Esophagus squamous epithelium (tissue), 4 donors: Measurements from ENCODE around the gene PRDM11.

Experiments used
- CTCF ChIP-seq, 6 experiments: fragments of 450-650 bp in 4 of 6; fragments of 200-600 bp in 2 of 6; sonication (generic) in 2 of 6; IDR thresholded peaks; one replicate each; pipeline ENCODE4 v1.5.1; 2016 to 2019; ENCODE audit warnings: antibody characterized with exemption in 6 of 6, mild to moderate bottlenecking in 4 of 6, moderate library complexity in 4 of 6
- POLR2A ChIP-seq, 4 donors: fragments of 450-650 bp; IDR thresholded peaks; one replicate each; pipeline ENCODE4 v1.6.1; 2017; ENCODE audit warnings: antibody characterized with exemption in 4 of 4, mild to moderate bottlenecking in 4 of 4, moderate library complexity in 3 of 4

- TF ChIP-seq CTCF (IDR thresholded peaks at IDR 0.05) (no peak), POLR2A (IDR thresholded peaks at IDR 0.05) (no peak)
These were observed 9.3 kb downstream of the PRDM11 start for GRCh38 chr11:45155627-45156180.
